Stomach (tissue), 9 donors: ENCODE results near the gene TMEM98. TPM values are rescaled to one million over a fixed set of nuclear protein-coding genes. Genes with fewer than 3 reads are reported as not detected.

Source experiments
- DNase-seq, 2 donors: peaks; one replicate each; pipeline versions ENCODE4 v3.0.0 to v3.0.0-alpha.2; 2013 to 2019
- H3K27ac ChIP-seq, 5 donors: fragments of 200-600 bp in 4 of 5; sonication (generic) in 4 of 5; one replicate each; pipeline ENCODE4 v1.5.1; 2013 to 2019; ENCODE audit warnings: mild to moderate bottlenecking in 1 of 5, moderate library complexity in 1 of 5
- H3K27me3 ChIP-seq, 3 donors: fragments of 200-600 bp; sonication (generic); one replicate each; pipeline ENCODE4 v1.5.1; 2017 to 2019; ENCODE audit warnings: mixed run types in 1 of 3
- H3K36me3 ChIP-seq, 4 donors: fragments of 200-600 bp; sonication (generic); 1 replicate in 3 of 4; 2 replicates in 1 of 4; pipeline ENCODE4 v1.5.1; 2016 to 2019
- H3K4me1 ChIP-seq, 4 donors: fragments of 200-600 bp; sonication (generic); one replicate each; pipeline ENCODE4 v1.5.1; 2016 to 2019
- H3K4me3 ChIP-seq, 4 donors: fragments of 200-600 bp; sonication (generic) in 3 of 4; one replicate each; pipeline ENCODE4 v1.5.1; 2016 to 2019; ENCODE audit warnings: mild to moderate bottlenecking in 1 of 4
- H3K9me3 ChIP-seq, 4 donors: fragments of 200-600 bp; sonication (generic); one replicate each; pipeline ENCODE4 v1.5.1; 2016 to 2019
- CTCF ChIP-seq, 7 experiments: fragments of 450-650 bp in 4 of 7; fragments of 200-600 bp in 3 of 7; sonication (generic) in 3 of 7; IDR thresholded peaks; one replicate each; pipeline ENCODE4 v1.5.1; 2016 to 2019; ENCODE audit warnings: antibody characterized with exemption in 7 of 7, control low read depth in 2 of 7, mild to moderate bottlenecking in 1 of 7
- EP300 ChIP-seq: sonication (generic); formaldehyde crosslinking; IDR thresholded peaks from one replicate; pipeline ENCODE4 v1.6.1; 2017; ENCODE audit warnings: antibody characterized with exemption
- POLR2A ChIP-seq, 4 donors: fragments of 450-650 bp; IDR thresholded peaks; one replicate each; pipeline ENCODE4 v1.6.1; 2016; ENCODE audit warnings: antibody characterized with exemption in 4 of 4, control low read depth in 2 of 4, mild to moderate bottlenecking in 1 of 4, moderate library complexity in 1 of 4
- POLR2AphosphoS5 ChIP-seq, 3 donors: sonication (generic); formaldehyde crosslinking; IDR thresholded peaks; one replicate each; pipeline ENCODE4 v1.6.1; 2016; ENCODE audit warnings: antibody characterized with exemption in 3 of 3
- WGBS, 5 donors: extraction: QIAGEN DNeasy Blood & Tissue Kit in 3 of 5; methylation state at CpG; one replicate each; pipeline versions ENCODE4 v1.1.5 to v1.1.7; 2013 to 2018; 5-methylcytosine and 5-hydroxymethylcytosine counted together
- intact Hi-C: fragments of 100-400 bp; cut with DNase I; formaldehyde crosslinking; loops from one replicate; pipeline ENCODE4 v1.15.1; 2023; ENCODE audit warnings: low total_unique reads
- polyA plus RNA-seq, 3 donors: library from polyadenylated mRNA; stranded (reverse); fragments of 200-250 nt; gene quantifications; one replicate each; pipeline ENCODE4 v1.2.3, GENCODE V29; 2013
- total RNA-seq, 5 donors: library from RNA; depleted of rRNA; stranded (reverse); fragments of >200 nt; gene quantifications; one replicate each; pipeline versions ENCODE4 v1.1.0 to v1.2.3, GENCODE V29; 2014 to 2016
- donor health status: healthy with polysubstance abuse.
- donor health status: Bipolar disorder and iron deficiency.
- donor health status: healthy.

Gene TMEM98
- total and polyA plus RNA-seq, 8 donors = 43.7 to 161 (median 75.2) TPM

GRCh38 chr17:32910769-32911168 lies 17.2 kb upstream of the TMEM98 start:
- WGBS, 5 donors = 24 to 67% (median 36%) methylated on average over 3 of the region's 3 CpGs
- Histone ChIP-seq H3K4me3 (no peak overlapping the region), H3K27ac (peak overlapping the region in 4 of 5 donors; percentile 42 to 80 (median 66)), H3K27me3 (no peaks in the 10 kb centered on the region), H3K36me3 (no peaks in the 10 kb centered on the region), H3K4me1 (peaks cover 20 to 42% (median 33%) of the 10 kb centered on the region in 4 donors), H3K9me3 (no peaks in the 10 kb centered on the region)
- intact Hi-C loops = no loop called here
- peak in 1 of 2 donors; percentile 43 for DNase-seq
- no peak for TF ChIP-seq CTCF (IDR thresholded peaks at IDR 0.05)
- no peak for TF ChIP-seq POLR2AphosphoS5 (IDR thresholded peaks at IDR 0.05)
- TF ChIP-seq EP300 = no peak
- TF ChIP-seq POLR2A (IDR thresholded peaks at IDR 0.05) = no peak

- peak overlapping the region in 1 of 4 donors; percentile 16 for H3K4me3 ChIP-seq
- no peak for TF ChIP-seq EP300
- peak in 1 of 7 experiments; percentile 11 for TF ChIP-seq CTCF (IDR thresholded peaks at IDR 0.05)
- TF ChIP-seq POLR2A (IDR thresholded peaks at IDR 0.05) = no peak
- TF ChIP-seq POLR2AphosphoS5 (IDR thresholded peaks at IDR 0.05) = peak; percentile 32 to 88 (median 71)
- WGBS, 5 donors = 13 to 27% (median 22%) methylated on average over 10 of the region's 10 CpGs
Observed at GRCh38 chr17:32912218-32912897, 15.6 kb upstream of the TMEM98 start.

GRCh38 chr17:32913593-32913992 lies 14.4 kb upstream of the TMEM98 start:
- Histone ChIP-seq H3K4me1 (peaks cover 20 to 48% (median 34%) of the 10 kb centered on the region in 4 donors), H3K27me3 (no peaks in the 10 kb centered on the region), H3K36me3 (no peaks in the 10 kb centered on the region), H3K27ac (no peak overlapping the region), H3K4me3 (no peak overlapping the region), H3K9me3 (no peaks in the 10 kb centered on the region)
- no peak for DNase-seq
- WGBS, 5 donors = 84 to 97% (median 95%) methylated on average over 7 of the region's 7 CpGs
- no peak for TF ChIP-seq CTCF (IDR thresholded peaks at IDR 0.05)
- TF ChIP-seq POLR2A (IDR thresholded peaks at IDR 0.05) = no peak
- TF ChIP-seq POLR2AphosphoS5 (IDR thresholded peaks at IDR 0.05) = no peak
- TF ChIP-seq EP300 = no peak
- intact Hi-C loops = no loop called here

More at GRCh38 chr17:32912218-32912897, 15.6 kb upstream of the TMEM98 start:
- DNase-seq = peak; percentile 84 to 92
- Histone ChIP-seq H3K27ac (peak overlapping the region; percentile 66 to 81 (median 74)), H3K9me3 (no peaks in the 10 kb centered on the region), H3K36me3 (no peaks in the 10 kb centered on the region), H3K4me1 (peaks cover 20 to 48% (median 34%) of the 10 kb centered on the region in 4 donors), H3K27me3 (no peaks in the 10 kb centered on the region)
- intact Hi-C loops = no loop called here

GRCh38 chr17:32914181-32914580 lies 13.8 kb upstream of the TMEM98 start:
- H3K27me3 ChIP-seq = no peaks in the 10 kb centered on the region
- H3K4me1 ChIP-seq = peaks cover 20 to 48% (median 34%) of the 10 kb centered on the region in 4 donors
- intact Hi-C loops = no loop called here
- no peaks in the 10 kb centered on the region for H3K9me3 ChIP-seq
- no peak for DNase-seq
- no peaks in the 10 kb centered on the region for H3K36me3 ChIP-seq
- H3K4me3 ChIP-seq = no peak overlapping the region
- TF ChIP-seq POLR2AphosphoS5 (IDR thresholded peaks at IDR 0.05) (no peak), POLR2A (IDR thresholded peaks at IDR 0.05) (no peak), CTCF (IDR thresholded peaks at IDR 0.05) (no peak), EP300 (no peak)
- 81 to 94% (median 85%) methylated on average over 3 of the region's 3 CpGs for WGBS, 5 donors
- H3K27ac ChIP-seq = peak overlapping the region in 1 of 5 donors; percentile 68
